PFSK-1 (cell line): ENCODE data around the gene ARL2.

Experiments
- FOXP2 ChIP-seq: optimal IDR thresholded peaks from 2 replicates; pipeline ENCODE3; 2011; ENCODE audit warnings: borderline replicate concordance, control low read depth, inconsistent platforms; ENCODE audit not compliant: insufficient read depth; ENCODE audit errors: extremely low read length, extremely low read depth
- POLR2AphosphoS5 ChIP-seq: IDR thresholded peaks from 2 replicates; pipeline ENCODE4 v1.6.1; 2012; ENCODE audit warnings: low read depth, mild to moderate bottlenecking, control low read depth, low read length, moderate library complexity
- SIN3A ChIP-seq: IDR thresholded peaks from 2 replicates; pipeline ENCODE4 v1.6.1; 2012; ENCODE audit warnings: mild to moderate bottlenecking, low read length, moderate library complexity, borderline replicate concordance; ENCODE audit not compliant: insufficient read depth
- TAF1 ChIP-seq: IDR thresholded peaks from 2 replicates; pipeline ENCODE4 v1.6.1; 2012; ENCODE audit warnings: low read length, control low read depth, borderline replicate concordance; ENCODE audit not compliant: insufficient read depth
- TF ChIP-seq, protein P1 (sequence below), 2 experiments: IDR thresholded peaks; 2 replicates each; pipeline versions ENCODE4 v1.6.1 to v1.8.0; 2011 to 2012; ENCODE audit warnings: low read depth in 2 of 2, low read length in 2 of 2, control low read depth in 1 of 2, inconsistent platforms in 1 of 2, mild to moderate bottlenecking in 1 of 2, moderate library complexity in 1 of 2; ENCODE audit not compliant: insufficient read depth in 1 of 2

Gene ARL2

GRCh38 chr11:65027213-65028067 is 13.5 kb downstream of the ARL2 start, which contains the start of gene SNX15:
TSS of gene SNX15 (plus strand) at chr11:65027439. CDS start at chr11:65027538, 99 bp downstream.
- TF ChIP-seq SIN3A (peak; percentile 96; the same call in 1 of the 2 replicates), POLR2AphosphoS5 (peak; percentile 80), FOXP2 (peak; percentile 24), TAF1 (peak; percentile 64; the same call in 1 of the 2 replicates)
- TF ChIP-seq, protein P1, sequence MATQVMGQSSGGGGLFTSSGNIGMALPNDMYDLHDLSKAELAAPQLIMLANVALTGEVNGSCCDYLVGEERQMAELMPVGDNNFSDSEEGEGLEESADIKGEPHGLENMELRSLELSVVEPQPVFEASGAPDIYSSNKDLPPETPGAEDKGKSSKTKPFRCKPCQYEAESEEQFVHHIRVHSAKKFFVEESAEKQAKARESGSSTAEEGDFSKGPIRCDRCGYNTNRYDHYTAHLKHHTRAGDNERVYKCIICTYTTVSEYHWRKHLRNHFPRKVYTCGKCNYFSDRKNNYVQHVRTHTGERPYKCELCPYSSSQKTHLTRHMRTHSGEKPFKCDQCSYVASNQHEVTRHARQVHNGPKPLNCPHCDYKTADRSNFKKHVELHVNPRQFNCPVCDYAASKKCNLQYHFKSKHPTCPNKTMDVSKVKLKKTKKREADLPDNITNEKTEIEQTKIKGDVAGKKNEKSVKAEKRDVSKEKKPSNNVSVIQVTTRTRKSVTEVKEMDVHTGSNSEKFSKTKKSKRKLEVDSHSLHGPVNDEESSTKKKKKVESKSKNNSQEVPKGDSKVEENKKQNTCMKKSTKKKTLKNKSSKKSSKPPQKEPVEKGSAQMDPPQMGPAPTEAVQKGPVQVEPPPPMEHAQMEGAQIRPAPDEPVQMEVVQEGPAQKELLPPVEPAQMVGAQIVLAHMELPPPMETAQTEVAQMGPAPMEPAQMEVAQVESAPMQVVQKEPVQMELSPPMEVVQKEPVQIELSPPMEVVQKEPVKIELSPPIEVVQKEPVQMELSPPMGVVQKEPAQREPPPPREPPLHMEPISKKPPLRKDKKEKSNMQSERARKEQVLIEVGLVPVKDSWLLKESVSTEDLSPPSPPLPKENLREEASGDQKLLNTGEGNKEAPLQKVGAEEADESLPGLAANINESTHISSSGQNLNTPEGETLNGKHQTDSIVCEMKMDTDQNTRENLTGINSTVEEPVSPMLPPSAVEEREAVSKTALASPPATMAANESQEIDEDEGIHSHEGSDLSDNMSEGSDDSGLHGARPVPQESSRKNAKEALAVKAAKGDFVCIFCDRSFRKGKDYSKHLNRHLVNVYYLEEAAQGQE (IDR thresholded peaks at IDR 0.05; ENCODE audit: insufficient read depth in 1 of 2, low read depth in 2 of 2, low read length in 2 of 2) = no peak

DNA sequence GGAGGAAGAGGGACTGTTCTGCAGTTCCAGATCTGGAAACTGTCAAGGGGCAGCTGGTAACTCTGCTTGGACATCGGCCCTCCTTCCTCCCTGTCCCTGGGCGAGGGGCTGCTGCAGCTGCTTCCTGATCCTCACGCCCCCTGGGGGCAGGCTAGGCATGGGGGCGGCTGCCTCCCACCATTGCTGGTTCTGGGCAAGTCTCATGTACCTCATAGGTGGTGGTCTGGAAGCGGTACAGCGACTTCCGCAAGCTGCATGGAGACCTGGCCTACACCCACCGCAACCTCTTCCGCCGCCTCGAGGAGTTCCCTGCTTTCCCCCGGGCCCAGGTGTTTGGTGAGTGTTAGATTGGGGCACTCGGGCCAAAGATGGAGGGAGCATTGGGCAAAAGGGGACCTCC is 18.3 kb downstream of the ARL2 start:
- TF ChIP-seq POLR2AphosphoS5 (no peak), FOXP2 (no peak), SIN3A (no peak), TAF1 (no peak)
- TF ChIP-seq, protein P1 (IDR thresholded peaks at IDR 0.05; ENCODE audit: insufficient read depth in 1 of 2, low read depth in 2 of 2, low read length in 2 of 2) = no peak

GRCh38 chr11:65034423-65034822 is 20.5 kb downstream of the ARL2 start:
- TF ChIP-seq SIN3A (no peak), TAF1 (no peak), POLR2AphosphoS5 (no peak)
- TF ChIP-seq, protein P1 (IDR thresholded peaks at IDR 0.05; ENCODE audit: insufficient read depth in 1 of 2, low read depth in 2 of 2, low read length in 2 of 2) = no peak

- TF ChIP-seq FOXP2 (no peak), TAF1 (no peak)
Observed at GRCh38 chr11:65035579-65035978, 21.6 kb downstream of the ARL2 start.

DNA sequence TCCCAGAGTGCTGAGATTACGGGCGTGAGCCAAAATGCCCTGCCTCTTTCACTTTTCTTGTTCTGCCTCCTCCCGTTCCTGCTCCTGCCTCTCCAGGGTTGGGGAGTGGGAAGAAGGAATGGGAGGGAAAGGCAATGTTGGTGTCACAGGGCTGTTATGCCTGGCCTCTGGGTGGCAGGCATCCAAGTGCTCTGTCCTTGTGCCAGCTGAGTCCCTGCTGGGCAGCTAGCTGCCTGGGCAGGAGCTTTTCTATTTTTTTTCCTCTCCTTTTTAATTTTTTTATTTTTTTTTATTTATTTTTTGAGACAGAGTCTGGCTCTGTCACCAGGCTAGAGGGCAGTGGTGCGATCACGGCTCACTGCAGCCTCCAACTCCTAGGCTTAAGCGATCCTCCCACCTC is 23.0 kb downstream of the ARL2 start:
- TF ChIP-seq TAF1 (no peak), FOXP2 (no peak), POLR2AphosphoS5 (no peak), SIN3A (no peak)
- TF ChIP-seq, protein P1 (IDR thresholded peaks at IDR 0.05; ENCODE audit: insufficient read depth in 1 of 2, low read depth in 2 of 2, low read length in 2 of 2) = no peak
